HG02571 (cell line): ENCODE data around the gene MPZL2.

Experiments
- ATAC-seq: cut with Tn5 transposase; IDR thresholded peaks from one replicate; pipeline ENCODE4 v1.9.1; 2021; ENCODE audit warnings: mild to moderate bottlenecking, moderate library complexity; ENCODE audit not compliant: unreplicated experiment

Gene MPZL2

DNA sequence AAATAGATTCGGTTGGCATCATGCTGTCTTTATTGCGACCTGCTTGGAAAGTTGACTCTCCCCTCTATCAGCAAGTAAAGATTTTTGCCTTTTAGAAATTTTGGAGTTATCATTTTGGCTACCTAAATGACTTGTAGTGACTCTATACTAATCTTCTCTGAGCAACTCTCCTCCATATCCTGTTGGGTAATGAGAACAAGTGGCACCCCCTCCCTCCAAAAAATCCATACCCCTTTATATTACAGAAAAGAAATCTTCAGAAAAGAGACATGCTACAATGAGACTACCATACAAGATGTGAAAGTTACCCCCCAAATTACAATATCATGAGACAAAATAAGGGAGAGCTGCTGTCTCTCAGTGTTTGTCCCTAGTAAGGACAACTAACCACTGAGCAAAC lies 40.5 kb downstream of the MPZL2 start:
- no peak for ATAC-seq

DNA sequence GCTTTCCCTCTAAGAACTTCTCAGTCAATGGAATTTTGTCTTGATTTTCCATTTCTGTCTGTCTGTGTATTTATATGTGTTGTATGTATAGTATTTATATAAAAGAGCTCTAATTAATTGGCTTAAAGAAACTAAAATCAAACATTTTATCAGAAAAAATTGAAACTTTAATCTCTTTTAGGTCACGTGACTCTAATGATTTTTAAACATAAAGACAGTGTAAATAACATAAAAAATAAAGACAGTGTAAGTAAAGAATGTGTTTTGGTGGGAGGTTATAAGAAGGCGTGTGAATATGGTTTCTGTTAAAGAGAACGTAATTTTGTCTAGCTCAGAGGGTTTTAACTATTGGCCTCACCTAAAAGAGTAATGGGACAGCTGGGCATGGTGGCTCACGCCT lies 41.7 kb downstream of the MPZL2 start:
- no peak for ATAC-seq

DNA sequence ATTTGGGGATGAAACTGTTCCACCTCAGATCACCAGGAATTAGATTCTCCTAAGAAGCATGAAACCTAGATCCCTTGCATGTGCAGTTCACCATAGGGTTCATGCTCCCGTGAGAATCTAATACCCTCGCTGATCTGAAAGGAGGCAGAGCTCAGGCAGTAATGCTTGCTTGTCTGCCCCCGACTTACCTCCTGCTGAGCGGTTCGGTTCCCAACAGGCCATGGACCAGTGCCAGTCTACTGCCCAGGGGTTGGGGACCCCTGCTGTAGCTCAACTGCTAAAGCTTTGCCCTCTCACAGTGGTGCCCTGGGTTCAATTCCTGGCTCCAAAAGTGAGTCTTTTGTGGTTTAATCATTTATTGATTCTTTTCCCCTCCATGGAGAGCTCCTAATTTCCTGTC lies 42.7 kb downstream of the MPZL2 start:
- no peak for ATAC-seq

DNA sequence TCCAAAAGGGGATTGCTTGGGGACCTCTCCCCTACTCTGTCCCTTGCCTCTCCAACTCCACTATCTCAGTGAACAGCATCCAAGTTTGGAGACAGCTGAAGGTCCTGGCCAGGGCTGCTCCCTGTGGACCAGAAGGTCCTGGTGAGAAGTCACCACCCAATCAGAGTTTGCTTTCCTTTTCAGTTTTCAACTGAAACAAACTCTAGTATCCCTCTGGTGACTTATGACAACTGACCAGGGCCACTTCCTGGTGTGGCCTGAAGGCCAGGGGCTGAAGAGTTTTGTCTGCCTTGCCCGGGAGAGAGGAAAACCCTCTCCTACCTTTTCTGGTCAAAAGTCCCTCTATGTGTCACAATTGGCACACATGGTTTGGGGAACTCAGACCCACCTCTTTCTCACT lies 44.4 kb downstream of the MPZL2 start:
- no peak for ATAC-seq

DNA sequence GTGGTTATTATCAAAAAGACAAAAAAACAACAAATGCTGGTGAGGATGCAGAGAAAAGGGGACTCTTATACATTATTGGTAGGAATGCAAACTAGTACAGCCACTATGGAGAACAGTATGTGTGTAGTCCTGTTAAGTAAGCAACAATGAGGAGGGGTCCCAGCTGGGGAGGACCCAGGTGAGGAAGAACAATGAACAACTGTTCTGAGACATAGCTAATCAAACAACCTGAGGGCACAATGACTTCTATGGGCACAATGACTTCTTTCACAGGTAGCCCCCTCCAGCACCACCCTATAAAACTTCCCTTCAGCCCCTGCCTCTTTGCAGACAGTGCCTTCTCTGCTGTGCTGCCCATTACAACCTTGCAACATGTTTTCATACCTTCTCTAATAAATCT lies 44.9 kb downstream of the MPZL2 start:
- ATAC-seq: no peak

DNA sequence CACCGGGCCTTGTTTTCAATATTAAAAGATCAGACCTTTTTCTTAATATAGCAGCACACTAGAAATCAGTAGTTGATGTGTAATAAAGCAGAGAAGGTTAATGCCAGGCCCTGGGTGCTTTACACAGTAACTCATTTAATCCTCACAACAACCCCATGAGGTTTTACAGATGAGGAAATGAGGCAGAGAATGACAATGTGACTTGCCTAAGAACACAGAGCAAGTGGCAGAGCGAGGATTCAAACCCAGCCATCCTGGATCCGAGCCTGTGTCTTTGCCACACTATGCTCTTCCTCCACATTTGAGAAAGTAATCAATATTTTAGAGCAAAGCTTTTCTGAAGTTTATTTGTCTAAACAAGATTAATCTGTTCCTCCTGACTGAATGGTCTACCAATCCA lies 46.5 kb downstream of the MPZL2 start:
- ATAC-seq: no peak

DNA sequence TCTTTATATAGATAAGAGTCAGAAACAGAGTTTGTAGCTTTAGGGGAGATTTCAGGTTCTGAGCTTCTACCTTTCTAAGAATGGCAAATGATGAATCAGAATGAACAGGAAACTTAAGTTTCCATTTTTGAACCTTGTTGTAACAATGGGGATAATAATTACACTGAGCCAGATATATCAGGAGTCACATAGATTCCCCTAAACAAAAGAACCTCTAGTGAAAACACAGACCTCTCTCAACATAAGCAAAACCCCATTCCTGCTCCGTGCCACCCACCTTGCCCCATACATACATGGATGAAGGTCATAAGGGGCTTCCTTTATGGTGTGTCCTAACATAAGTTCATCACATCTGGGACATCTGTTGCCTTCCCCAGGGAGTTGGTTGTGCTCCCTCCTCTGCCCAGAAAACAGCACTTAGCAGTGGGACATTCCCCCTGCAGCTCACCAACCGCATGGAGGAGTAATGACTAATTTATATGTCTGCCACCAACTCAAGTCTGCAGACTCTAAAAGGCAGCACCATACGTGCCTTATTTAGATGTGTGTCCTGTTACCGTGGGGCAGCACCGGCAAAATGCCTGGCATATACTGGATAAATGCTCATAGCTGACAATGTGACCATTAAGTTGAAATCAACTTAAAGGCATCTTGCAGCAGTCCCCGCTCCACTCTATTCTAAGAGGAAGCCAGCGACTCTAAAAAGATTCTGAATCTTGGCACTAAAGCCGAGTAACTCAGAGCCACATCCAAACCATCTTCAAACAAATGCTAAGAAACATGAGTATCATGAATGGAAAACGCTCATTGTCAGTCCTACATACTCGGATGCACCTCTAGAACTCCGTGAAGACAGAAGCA lies 47.2 kb downstream of the MPZL2 start:
- peak; percentile 57 for ATAC-seq

DNA sequence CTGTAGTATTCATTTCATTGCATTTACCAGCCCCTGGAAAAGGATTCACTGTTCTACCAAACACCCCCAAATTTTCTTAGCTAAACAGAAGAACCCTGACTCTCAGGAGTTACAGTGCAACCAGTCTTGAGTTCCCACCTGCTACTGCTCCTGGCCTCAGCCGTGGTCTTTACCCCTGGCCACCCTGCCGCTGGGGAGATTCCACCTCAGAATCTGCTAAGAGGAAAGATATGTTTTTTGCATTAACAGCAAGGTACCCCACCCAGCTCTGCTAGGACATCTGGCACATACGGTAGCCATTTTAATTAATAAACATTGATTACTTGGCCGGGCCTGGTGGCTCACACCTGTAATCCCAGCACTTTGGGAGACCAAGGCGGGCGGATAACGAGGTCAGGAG lies 48.3 kb downstream of the MPZL2 start:
- no peak for ATAC-seq

DNA sequence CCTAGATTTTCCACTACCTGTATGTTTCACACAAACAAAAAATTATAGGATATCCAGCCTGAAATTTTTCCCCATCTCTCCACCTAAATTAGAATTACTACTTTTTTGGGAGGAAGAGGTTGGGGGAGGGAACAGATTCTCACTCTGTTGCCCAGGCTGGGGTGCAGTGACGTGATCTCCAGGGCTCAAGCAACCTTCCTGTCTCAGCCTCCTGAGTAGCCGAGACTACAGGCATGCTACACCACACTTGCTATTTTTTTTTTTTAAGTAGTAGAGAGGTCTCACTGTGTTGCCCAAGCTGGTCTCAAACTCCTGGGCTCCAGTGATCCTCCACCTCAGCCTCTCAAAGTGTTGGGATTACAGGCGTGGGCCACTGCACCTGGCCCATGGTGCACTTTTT lies 48.8 kb downstream of the MPZL2 start:
- ATAC-seq: no peak

DNA sequence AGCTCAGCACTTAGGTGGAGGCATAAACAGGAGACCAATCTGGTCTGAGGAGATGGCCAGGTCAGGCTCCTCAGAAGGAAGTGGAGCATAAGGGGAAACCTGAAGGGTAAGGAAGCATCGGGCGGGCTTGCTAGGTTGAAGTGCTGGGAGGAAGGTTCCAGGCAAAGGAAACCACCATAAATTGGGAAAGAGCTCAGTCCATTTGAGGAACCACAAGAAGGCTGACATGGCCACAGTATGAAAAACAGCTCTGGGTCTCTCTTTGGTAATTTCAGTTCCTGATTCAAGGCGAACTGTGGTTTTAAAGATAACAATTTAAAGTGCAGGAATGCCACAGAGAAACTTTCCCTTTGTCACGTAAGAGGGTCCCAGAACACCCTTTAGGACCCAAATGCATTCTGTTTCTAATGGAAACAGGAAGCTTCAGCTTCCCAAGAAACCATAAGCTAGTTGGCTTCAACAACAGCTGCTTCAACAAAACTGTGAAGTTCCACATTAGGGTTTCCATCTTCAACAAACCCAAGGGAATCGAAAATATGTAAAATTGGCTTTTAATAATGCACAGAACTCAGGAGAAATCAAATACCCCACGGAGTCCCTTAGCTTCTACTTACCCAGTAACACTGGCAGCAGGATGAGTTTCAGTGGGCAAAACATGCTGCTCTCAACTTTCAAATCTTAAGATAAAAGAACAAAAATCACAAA lies 49.7 kb downstream of the MPZL2 start:
- no peak for ATAC-seq

DNA sequence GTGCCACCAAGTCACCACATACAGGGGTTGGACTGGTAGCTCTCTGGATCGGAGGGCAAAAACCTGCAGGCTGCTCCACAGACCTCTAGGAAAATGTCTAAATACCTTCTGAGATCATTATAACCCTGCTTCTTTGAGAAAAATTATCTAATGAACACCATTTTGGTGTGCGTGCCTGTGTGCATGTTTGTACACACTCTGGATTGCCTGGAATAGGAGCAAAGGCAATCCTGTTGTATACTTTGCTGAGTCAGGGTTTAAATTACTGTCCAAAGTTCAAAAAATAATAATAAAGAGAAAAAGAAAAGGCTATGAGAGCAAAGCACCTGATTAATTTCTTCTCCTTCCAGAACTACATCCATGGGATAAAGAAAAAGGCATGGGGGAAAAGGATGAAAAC lies 50.3 kb downstream of the MPZL2 start:
- ATAC-seq: no peak

DNA sequence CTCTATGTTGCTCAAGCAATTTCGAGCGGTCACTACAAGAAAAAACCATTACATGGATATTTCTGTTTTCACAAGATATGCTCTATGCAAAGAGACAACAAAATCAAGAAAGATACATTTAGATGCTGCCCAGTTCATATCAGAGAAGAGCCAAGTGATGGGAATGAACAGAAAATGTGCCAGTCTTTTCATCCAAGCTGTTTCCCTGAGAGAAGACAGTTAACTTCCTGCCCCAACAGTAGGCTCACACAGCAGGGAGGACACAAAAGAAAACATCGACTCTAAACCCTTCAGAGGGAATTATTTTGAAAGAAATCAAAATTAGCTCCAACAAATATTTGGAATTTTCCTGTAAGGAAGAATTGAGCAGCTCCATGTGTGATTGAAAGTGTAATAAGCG lies 50.9 kb downstream of the MPZL2 start:
- no peak for ATAC-seq

DNA sequence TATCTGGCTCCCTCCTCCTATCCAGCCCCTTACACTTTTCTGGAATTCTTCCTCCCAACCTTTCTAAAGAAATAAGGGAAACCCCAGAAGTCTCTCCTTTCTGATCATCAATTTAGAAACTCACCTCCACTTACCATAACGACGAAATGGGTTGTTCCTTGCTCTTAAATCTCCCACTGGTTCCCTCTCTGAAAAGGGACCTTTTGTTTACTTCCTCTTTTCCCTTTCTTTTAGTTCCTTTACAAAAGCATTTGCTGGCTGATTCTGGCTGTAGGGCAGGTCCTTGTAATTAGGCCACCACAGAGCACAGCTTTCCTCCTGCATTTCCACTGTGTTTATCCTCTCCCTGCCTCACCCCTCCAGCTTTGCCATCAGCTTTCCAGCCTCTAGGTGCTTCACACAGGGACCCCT lies 51.3 kb downstream of the MPZL2 start:
- no peak for ATAC-seq

DNA sequence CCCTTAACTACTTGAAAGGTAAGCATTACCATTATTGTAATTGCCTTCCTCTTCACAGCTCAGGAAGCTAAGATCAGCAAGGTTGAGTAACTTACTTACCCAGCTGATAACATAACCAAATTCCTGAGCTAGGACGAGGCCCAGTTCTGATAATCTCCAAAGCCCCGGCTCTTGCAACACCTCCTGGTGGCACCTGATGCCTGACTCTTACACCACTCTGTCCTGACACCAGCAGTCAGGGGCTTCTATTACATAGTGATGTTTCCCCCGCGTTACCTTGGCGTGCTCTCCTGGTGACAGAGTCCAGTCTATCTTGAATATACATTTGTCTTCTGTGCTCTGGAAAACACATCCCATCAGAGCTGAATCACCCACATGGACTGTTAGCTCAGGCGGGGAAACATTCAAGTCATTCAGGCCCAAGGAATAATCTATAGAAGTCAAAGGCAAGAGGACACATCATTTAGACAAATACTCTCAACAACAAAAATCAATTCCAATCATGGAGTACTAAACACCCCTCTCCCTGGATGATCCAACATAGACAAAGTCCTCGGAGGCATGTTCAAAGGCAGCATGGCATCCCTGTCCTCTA lies 51.9 kb downstream of the MPZL2 start:
- ATAC-seq: no peak

DNA sequence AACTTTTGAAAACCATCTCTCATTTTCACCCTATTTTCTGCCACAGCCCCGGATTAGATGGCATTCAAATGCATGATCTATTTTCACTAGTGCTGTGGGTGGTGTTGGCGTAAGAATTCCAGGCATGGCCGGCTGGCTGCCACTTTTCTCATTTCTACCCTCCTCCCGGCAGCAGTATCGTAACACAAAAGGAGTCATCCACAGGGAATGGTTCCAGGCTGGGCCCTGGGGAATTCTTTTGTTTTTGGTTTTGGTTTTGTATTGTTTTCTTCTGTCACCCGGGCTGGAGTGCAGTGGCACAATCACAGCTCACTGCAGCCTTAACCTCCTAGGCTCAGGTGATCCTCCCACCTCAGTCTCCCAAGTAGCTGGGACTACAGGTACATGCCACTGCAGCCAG lies 53.1 kb downstream of the MPZL2 start:
- ATAC-seq: no peak

DNA sequence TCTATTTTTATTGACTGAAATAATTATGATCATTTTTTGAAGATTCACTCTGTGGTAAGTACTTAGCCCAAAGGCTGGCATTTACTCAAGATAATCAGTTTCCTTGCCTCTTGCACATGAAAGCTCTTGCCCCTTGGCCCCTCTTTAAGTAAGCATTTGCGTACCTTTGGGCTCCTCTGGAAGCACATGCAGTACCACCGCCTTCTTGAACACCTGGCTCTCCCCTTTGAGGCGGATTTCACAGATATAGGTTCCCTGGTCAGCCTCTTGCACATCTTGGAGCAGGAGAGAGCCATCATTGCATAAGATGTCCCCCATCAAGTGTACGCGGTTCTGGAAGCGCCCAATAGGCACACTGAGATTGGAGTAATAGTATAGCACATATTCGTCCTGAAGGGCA lies 53.8 kb downstream of the MPZL2 start:
- ATAC-seq: no peak

DNA sequence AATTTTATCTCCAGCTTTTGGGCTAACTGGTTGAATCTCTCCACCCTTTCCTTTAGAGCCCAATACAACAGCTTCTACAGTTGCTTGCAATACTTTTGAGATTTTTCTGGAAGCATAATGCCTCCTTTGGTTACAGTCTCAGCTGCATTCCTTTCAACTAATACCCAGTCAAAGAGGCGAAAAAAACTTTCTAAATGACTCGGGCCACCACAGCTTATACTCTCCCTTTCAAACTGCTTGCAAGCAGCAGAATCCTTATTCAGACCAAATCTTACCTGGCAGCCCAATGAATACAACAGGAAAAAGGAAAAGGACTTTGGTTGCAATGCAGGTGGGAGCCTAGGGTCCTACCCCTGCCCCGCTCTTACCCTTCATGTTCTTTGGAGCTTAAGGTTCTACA lies 55.1 kb downstream of the MPZL2 start:
- no peak for ATAC-seq

DNA sequence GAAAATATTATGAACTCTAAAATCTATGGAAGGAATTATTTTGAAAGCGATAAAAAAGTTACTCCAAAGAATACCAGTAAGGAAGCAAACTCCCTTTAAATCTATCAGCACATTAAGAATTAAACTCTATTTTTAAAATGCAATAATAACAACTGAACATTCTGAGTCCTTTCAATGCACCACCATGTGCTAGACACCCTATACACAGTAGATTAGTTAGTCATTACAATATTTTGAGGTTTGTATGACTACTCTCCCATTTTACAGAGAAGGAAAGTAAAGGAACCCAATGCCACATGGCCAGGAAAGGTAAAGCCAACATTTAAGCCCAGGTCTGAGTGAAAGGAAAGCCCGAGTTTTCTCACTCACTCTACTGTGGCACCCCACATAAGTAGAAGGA lies 57.0 kb downstream of the MPZL2 start:
- no peak for ATAC-seq

DNA sequence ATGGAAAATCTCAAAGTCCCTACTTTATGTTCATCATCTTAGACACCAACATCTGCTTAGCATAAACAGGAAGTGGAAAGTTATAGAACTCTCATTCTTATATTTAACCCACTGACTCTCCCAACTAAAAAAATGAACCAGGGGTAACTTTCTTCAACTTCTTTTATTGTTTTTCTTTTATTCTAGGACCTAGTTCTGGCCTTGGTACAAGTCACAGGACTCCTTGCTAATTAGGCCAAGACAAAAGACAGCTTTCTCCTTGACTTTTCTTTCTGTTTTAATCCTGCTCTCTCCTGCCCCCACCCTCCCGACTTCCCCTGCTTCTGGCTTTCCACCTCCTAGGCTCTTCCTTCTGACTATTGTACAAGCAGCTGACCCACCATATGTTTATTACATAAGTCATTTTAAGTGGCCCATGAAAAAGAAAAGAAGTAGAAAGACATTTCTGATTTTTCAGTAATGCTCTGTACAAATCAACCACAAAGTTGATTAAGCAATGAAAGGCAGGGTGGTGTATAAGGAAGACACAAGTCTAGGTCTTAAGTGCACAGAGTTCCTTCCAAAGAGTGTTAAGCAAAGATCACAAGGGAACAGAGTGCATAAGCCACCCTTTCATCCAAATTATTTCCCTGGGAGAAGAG lies 57.6 kb downstream of the MPZL2 start:
- no peak for ATAC-seq

DNA sequence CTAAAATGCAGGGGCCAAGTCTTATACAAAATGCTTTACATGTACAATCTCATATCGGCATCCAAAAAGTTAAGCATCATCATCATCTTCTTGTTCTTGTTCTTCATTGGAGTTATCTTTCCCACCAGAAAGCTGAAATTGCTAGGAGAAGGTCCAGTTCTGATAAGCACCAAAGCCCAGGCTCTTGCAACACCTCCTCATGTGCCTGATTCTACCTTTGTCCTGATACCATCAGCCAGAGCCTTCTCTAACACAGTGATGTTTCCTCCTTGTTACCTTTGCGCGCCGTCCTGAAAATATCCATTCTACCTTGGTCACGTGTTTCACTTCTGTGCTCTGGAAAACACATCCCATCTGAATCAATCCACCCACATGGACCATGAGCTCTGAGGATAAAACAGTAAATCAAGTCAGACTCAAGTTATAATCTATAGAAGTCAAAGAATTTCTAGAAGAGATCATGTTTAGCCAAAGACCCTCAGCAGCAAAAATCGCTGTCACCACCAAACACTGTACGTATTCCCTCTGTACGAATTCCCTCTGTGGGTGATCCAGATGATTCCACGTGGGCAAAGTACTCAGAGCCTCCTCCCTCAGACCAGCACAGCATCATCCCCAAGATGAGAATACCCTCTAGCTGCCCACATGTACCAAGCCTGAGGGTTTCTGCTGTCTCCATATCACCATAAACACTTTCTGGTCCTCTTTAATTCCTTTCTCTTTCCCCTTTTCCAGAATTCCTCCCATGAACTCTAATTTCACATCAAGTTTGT lies 58.3 kb downstream of the MPZL2 start:
- ATAC-seq: no peak
